Effector CD8-positive, alpha-beta T cell (primary cell): ENCODE results near the gene DDAH2.
"Not testable (repeated sequence)": the region's sequence is repeated elsewhere in the genome, so short reads cannot be mapped to it uniquely, and the experiment has no call there.

Experiments used
- DNase-seq: peaks from one replicate; lab custom pipeline; 2025; lab: John Stamatoyannopoulos, UW

The DDAH2 gene

DNA sequence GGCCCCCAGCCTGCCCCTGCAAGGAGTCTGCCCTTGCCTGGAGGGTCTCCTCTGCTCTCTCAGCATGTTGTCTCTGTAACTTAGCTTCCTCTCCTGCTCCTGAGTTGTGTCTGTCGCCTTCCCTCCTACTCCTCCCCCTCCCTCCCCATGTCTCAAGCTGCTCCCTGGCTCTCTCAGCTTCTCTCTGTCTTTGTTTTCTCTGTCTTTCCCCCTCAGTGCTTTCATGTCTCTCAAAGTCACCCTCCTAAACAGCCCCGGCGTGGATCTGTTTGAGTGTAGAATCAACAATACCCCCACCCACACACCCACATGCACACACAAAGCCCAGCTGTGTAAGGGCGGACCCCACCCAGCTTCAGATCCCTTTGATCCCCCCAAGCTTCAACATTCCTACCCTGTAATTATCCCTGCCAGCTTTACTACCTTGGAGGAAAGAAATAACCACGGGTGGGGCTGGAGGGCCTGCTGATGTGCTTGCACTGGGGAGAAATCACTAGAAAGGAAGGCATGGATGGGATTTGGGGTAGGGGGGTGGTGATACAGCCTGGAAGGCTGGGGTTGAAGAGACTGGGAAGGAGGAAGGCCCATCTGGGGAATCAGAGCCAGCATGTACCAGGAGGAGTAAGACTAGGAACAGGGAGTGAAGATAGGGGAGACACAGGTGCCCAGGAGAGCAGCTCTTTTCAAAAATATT is 15.0 kb downstream of the DDAH2 start:
- no peak for DNase-seq

DNA sequence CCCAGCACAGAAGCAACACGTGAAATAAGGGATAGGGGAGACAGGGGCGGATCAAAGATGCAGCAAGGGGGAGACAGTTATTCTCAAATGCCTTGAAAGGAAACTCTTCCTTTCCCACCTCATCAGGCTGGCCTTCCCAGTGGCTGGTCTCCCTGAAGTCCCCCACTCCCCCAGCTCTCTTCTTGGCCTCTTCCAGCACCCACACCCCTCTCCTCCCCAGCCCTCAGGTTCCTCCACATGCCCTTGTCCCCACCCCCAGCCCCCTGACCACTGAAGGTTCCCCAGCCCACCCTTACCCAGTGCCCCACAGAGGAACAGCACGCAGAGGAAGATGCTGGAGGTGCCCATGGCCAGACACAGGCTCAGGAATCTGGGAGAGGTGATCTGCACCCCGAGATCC is 15.6 kb downstream of the DDAH2 start:
- DNase-seq, result no peak

DNA sequence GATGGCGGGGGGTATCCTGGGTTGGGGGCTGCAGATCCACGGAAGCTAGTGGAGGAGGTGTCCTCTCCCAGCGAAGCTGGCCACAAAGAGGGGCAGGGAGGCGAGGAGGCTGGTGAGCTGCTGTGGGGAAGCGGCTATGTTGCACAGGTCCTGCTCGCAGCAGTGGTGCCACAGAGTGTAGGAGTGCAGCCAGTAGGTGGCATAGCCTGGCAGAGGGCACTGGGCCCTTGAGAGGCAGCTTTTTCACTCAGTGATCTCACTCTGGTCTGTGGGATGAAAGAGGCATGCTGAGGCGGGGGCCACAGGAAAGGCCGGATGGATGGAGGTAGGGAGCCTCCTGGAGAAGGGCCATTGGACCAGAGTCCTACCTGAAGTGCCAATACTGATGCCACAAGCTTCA is 16.8 kb downstream of the DDAH2 start:
- DNase-seq, result no peak

DNA sequence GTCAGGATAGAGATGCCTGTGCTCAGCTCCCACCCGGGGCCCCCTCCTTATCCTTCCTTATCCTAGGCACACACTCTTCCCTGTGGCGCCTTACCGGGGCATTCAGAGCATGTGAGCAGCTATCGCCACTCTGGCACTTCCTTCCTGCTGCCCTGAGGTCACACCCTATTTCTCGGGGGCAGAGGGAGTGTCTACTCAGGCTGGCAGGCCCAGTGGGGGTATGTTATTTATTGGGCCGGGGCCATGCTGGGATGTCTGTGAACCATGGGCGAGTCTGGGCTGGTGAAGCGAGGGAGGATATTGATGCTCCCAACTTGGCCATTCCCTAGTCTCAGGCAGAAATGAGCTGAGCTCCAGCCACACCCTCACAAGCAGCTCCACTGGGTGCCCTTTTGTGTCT is 17.9 kb downstream of the DDAH2 start:
- DNase-seq, result no peak

DNA sequence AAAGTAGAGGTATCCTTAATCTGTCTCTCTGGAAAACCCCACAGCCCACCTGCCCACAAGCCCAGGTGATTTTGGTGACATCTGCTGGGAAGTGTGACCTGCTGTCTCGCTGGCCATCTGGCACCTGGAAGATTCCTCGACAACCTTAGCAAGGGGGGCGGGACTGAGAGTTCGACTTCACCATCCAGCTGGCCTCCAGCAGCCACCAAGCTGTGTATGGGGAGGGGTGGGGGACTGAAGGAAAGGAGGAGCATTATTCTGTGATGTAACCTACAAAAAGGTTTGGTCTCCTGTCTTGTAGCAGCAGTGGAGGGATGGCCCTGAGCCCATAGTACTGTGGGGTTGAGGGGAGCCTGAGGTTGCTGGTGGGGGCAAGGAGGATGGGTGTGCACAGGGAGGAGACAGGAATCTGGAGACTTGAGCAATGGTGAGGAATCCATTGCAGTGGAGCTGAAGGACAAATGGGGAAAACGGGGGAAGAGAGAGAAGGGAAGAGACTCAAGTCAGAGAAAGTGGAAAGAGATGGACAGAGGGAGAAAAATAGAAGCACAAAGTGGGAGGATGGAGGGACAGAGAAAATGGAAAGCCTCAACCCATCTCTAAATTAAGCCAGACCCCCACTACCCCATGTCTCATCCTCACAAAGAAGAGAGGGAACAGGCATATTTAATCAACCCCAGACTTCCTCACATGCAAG is 18.4 kb downstream of the DDAH2 start:
- DNase-seq, result no peak

DNA sequence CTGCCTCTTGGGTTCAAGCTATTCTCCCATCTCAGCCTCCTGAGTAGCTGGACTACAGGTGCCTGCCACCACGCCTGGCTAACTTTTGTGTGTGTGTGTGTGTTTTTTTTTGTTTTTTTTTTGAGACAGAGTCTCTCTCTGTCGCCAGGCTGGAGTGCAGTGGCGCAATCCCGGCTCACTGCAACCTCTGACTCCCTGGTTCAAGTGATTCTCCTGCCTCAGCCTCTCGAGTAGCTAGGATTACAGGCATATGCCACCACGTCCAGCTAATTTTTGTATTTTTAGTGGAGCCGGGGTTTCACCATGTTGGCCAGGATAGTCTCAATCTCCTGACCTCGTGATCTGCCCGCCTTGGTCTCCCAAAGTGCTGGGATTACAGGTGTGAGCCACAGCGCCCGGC is 19.9 kb downstream of the DDAH2 start:
- DNase-seq, result not testable (repeated sequence)

DNA sequence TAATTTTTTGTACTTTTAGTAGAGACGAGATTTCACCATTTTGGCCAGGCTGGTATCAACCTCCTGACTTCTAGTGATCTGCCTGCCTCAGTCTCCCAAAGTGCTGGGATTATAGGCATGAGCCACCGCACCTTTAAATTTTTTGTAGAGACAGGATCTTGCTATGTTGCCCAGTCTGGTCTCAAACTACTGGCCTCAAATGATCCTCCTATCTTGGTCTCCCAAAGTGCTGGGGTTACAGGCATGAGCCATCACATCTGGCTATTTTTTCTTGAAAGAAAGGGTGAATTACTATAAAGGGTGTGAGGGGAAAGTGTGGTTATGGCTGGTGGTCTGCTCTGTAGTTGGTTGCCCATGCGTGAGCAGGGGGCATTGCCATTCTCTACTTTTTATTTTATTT is 20.9 kb downstream of the DDAH2 start:
- DNase-seq, result no peak

DNA sequence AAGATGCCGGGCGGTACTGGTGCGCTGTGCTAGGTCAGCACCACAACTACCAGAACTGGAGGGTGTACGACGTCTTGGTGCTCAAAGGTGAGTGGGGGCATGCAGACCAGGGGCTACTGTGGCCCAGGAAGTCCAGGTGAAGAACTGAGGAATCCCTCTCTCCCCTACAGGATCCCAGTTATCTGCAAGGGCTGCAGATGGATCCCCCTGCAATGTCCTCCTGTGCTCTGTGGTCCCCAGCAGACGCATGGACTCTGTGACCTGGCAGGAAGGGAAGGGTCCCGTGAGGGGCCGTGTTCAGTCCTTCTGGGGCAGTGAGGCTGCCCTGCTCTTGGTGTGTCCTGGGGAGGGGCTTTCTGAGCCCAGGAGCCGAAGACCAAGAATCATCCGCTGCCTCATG is 21.4 kb downstream of the DDAH2 start:
- no peak for DNase-seq

DNA sequence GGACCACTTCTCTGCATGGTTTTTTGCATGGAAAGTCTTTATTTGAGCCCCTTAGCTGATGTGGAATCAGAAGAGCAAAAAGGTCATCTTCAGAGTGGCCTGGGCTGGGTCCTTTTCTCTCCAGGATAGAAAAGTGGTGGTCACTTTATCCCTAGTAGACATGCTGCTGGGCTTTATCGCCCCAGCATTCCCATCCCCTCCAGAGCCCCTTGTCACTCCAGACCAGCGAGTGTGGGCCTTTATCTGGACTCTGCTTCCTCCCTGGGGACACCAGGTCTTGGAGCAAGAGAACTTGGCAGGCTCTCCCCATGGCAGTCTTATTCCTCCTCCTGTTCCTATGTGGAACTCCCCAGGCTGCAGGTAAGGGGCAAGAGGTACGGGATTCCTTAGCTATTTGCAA is 22.5 kb downstream of the DDAH2 start, which contains the start of gene LY6G6F:
Gene LY6G6F (plus strand): TSS at position 268 of the 400 bp plus-strand sequence. CDS start 41 bp downstream, at position 309.
- DNase-seq, result no peak

DNA sequence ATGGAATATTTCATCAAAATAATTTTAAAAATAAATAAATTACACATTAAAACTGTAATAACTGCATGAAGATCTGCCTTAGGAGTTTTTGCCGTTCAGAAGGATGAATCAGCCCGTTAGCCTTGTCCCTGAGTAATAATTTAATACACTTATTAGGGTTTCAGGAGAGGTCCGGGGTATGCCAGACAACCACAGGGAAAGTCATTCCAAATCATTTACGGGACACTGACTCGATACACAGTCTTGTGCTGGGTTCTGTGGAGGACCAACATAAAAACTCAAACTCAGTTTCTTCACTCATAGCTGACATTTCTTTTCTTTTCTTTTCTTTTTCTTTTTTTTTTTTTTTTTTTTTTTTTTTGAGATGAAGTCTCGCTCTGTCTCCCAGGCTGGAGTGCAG is 23.2 kb downstream of the DDAH2 start:
- no peak for DNase-seq

DNA sequence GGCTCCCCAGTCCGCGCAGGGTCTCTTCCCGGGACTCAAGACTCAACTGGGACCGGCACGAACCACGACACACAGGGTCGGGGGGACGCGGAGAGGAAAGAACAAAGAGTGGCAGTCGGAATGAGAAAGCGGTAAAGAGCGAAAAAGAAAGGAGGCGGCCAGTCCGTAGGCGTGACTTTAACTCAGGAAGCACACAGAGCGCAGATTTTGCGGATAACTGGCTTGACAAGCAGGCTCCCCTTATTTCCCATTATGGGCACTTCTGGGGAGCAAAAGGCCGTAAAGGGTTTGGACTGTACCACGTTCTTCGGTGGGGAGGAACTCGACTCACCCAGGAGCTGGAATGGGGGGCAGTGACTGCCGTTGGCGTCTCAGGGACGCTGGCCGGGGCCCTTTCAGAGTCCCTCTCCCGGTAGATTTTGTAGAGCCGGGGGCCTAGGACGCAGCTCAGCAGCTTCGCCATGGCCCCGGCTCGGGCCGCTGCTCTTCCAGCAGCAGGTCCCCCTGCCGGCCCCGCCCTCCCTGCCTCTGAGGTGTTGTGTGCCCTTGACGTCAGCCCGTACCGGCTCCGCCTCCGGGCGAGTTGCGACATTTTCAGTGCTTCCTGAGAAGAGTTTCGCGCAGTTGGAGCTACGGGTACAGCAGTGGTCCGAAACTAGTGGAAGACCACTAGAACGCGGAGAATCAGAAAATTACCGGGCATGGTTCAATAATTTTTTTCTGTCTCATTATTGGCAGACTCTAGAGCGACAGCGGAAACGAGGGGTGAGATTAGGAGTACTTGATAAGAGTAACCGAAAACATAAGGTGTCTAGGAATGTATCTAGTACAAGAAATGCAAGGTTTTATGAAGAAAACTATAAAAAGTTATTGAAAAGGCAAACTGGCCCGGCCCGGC is 26.0 kb downstream of the DDAH2 start, which contains the start of gene ABHD16A:
Gene ABHD16A (minus strand): TSS at position 506 of the 898 bp plus-strand sequence. CDS start 43 bp downstream, at position 463.
- peak; percentile 91 for DNase-seq

DNA sequence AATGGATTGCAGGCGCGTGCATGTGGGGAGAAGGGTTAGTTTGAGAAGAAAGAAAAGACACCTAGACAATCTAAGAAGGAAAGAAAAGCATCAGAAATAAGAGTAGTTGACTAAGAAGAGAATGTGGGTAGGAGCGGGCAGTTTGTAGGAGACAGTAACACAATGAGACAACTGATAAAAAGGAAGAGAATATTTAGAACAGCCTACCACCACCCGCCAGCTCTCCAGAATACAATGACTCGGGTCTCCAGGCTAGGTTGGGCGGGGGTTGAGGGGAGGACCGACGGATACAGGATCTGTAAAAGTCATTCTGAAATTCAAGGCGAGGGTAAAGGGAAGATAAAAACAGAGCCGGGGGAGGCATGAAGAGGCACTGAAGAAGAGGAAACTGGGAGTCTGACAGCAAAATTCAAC is 26.7 kb downstream of the DDAH2 start:
- DNase-seq, result no peak

DNA sequence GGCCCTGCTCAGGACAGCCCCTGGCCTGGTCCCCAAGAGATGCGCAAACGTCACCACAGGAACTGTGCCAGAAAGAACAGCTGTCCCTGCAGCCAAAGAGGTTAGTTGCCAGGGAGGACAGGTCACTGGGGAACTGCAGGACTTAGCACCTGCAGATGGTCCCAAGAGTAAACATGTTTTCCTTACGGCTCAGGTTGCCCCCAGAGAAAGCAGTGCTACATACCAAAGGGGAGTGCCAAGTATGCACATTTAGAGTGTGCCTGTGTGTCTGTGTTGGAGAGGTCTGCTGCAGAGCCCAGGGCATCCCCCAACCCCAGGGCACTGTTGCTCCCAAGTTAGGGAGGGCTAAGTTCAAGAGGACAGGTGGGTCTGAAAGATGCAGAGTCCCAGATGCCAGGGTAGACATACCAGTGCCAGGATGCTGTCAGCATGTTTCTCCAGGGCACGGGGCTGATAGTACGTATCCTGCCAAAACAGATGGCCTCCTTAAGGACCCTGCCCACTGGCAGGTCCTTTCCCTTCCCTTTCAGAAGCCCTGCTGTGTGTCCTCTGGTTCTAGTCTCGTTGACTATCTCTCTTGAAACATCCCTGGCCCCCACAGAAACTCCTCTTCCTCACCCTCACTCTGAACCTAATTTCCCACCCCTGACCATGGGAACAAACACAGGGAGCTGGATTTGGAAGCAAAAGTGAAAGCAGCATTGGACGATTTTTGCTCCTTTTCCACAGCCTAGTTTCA is 27.3 kb downstream of the DDAH2 start:
- DNase-seq, result no peak

DNA sequence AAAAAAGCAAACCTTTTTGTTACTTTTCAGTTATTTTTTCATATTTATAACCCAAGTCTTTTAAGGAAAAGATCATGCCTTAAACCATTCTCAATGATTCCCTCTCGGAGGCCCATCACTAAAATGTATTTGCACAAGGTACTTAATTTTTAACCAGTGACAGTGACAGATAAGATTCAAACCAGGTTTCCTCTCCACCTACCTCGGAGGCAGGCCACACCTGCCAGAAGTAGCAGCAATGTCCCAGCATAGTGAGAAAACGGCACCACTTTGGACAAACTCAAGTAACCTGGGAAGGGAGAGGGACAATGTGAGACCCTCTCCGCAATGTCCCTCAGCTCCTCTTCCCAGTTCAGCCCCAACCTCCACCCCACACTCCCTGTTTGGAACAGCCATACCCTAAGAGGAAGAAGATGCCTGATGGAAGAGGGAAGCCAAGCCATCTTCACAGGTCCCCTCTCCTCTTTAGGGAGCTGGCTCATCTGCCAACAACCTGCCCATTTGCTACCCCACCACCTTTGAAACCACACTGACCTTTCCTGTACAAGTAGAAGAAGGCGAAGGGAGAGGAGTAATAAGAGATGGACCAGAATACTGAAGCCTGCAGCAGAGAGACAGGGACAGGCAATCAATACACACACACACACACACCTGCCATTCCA is 28.2 kb downstream of the DDAH2 start:
- no peak for DNase-seq

DNA sequence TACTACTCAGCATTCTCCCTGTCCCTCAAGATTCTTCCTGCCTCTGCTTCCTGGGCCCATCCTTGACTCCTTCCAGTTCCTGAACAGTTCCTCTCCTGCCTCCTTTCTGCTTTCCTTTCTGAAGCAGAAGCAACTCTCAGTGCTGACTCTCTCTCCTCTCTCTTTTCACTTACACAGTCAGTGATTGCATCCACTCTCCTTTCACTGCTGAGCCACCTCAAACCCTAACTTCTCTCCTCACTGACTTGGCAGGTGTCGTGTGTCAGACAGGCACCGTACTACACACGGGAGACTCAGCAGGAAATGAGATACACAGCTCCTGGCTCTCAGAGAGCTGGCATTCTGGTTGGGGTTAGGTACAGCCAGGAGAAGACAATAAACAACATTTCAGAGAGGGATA is 31.5 kb downstream of the DDAH2 start:
- no peak for DNase-seq

DNA sequence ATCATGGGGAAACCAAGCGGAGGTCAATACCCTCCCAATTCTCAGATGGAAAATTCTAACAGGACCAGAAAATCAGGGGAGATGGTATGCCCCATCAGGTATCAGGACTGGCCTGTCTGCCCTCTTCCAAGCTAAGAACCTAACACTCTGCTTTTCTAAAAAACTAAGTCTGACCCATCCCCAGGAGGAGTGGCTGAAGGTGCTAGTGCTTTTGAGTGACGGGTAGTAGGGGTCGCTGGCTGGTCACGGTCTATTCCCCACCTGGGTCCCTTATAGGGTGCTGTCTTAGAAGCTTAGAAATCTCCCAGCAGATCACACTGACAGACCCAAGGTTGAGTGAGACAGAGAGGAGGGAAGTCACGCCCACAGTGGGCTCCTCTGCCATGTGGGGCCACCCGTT is 35.6 kb downstream of the DDAH2 start:
- no peak for DNase-seq

DNA sequence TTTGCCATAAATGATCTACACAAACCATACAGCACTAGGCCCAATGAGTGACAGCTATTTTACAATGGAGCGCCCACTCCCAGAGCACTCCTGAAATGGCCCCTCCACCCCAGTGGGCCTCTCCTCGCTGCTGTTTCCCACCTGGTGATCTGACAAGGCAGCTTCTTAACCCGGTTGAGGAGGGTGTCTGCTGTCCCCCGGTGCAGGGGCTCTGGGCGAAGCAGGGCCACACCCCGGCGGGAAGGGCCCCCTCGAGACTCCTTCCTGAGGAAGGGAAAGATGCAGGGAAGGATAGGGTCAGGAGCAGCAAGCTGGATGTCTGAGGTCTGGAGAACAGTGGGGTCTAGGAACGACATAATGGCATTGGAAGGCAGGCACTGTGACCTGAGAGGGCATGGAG is 36.2 kb downstream of the DDAH2 start:
- no peak for DNase-seq

DNA sequence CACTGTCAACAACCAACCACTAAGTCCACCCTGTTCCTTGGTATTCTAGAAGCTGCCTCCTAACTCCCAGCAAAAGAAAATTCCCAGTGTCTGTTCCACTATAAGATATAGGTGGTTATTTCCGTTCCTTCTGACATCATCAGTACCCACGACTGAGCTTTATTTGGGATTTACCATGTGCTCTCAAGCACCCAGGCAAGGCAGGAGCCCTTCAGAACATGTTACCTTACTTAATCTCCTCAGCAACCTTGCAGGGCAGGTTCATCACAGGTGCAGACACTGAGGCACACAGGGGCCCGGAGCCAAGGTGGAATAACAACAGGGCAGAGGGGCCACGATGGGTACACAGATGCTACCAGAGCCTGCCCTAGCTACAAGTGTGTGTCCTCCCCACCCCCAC is 36.7 kb downstream of the DDAH2 start:
- DNase-seq, result no peak

DNA sequence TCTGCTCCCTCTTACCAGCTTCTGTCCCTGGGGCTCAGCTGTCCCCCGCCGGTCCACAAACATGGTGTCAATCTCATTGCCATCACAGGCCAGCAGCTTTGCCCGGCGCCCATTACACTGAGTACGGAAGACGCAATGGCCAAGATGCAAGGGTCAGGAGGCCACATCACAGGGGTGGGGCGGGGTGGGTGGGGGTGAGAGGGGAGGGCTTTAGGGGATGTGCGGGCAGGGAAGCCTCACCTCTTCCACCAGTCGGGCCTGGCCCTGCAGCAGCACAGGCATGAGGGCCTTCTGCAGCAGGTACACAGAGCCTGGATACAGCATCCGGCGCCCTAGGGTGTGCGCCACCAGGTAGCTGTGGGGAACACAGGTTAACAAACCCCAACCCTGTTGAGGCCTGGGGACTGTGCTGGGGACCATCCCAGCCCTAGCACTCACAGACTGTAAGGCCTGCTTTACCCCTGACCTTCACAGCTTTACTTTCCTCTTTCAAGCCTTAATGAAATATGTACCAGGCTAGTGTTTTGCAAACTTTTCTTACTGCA is 37.5 kb downstream of the DDAH2 start:
- no peak for DNase-seq

DNA sequence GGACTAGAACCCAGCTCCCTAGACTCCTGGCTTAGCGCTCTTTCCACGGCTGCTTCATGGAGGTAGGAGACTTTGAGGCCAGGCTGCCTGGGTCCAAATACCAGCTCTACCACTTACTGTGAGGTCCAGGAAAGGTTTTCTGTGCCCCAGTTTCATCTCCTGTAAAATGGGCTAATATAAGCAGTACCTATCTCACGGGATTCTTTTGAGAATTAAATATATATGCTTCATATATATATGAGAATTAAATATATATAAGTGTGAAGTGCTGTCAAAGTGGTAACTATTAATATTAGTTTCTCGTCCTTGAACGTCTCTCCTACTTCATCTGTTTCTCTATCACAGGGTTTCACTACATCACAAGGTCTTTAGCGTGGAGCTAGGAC is 38.0 kb downstream of the DDAH2 start:
- DNase-seq, result no peak
